Measurements from ENCODE around the gene LOXL3. TPM values are rescaled to one million over a fixed set of nuclear protein-coding genes. Genes with fewer than 3 reads are reported as not detected.

LOXL3 gene
- polyA plus RNA-seq, 1 of the 3 experiments (the other 2 are of a cell fraction) = 47.9 TPM

DNA sequence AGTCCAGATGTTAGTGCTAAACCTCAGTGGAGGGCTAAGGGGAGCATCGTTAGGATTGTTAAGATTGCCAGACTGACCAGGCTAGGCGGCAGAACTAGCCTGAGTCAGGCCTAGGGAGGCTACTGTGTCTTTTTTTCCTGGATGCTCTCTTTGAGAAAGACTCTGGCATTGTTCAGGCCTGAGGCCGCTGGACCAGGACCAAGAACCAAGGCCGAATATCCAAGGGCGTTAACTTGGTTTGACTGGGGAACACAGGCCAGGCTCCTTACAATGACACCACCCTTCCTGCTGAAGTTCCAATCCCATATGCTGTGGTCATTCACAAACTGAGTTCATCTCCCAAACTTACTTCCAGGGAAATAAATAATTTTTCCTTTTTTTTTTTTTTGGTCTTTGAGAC is 13.5 kb downstream of the LOXL3 start:
- H3K9me3 ChIP-seq = no peaks in the 10 kb centered on the region
- peaks cover 3% of the 10 kb centered on the region in 2 experiments for H3K36me3 ChIP-seq (replicated peaks in 1 of 2; ENCODE audit: control insufficient read depth in 1 of 2, insufficient read depth in 2 of 2, low read length in 1 of 2)
- H3K9ac ChIP-seq = no peak overlapping the region
- no peak overlapping the region for H3K4me2 ChIP-seq
- TF ChIP-seq ELF1 (IDR thresholded peaks at IDR 0.05) (no peak), SIN3A (IDR thresholded peaks at IDR 0.05; ENCODE audit: borderline replicate concordance, low read depth, low read length) (no peak), TEAD4 (IDR thresholded peaks at IDR 0.05; ENCODE audit: borderline replicate concordance, insufficient read depth) (no peak), EP300 (IDR thresholded peaks at IDR 0.05; ENCODE audit: borderline replicate concordance in 1 of 2, low read depth in 1 of 2, low read length in 1 of 2) (no peak), NRF1 (IDR thresholded peaks at IDR 0.05; ENCODE audit: low read depth, low read length) (no peak), FOXM1 (IDR thresholded peaks at IDR 0.05; ENCODE audit: low read depth) (no peak), SMC3 (IDR thresholded peaks at IDR 0.05; ENCODE audit: low read depth, low read length) (no peak), TCF12 (IDR thresholded peaks at IDR 0.05) (no peak), CHD2 (IDR thresholded peaks at IDR 0.05; ENCODE audit: low read length, partially characterized antibody) (no peak), GATA2 (CRISPR knock-in tag; IDR thresholded peaks at IDR 0.05) (no peak), TAF1 (IDR thresholded peaks at IDR 0.05; ENCODE audit: borderline replicate concordance, low read depth, low read length) (no peak), RXRA (IDR thresholded peaks at IDR 0.05; ENCODE audit: borderline replicate concordance, low read depth) (no peak), GABPA (IDR thresholded peaks at IDR 0.05; ENCODE audit: low read depth) (no peak), YY1 (IDR thresholded peaks at IDR 0.05; ENCODE audit: low read depth) (no peak)
- TF ChIP-seq, protein P1, sequence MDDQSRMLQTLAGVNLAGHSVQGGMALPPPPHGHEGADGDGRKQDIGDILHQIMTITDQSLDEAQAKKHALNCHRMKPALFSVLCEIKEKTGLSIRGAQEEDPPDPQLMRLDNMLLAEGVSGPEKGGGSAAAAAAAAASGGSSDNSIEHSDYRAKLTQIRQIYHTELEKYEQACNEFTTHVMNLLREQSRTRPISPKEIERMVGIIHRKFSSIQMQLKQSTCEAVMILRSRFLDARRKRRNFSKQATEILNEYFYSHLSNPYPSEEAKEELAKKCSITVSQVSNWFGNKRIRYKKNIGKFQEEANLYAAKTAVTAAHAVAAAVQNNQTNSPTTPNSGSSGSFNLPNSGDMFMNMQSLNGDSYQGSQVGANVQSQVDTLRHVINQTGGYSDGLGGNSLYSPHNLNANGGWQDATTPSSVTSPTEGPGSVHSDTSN (IDR thresholded peaks at IDR 0.05) = no peak
- TF ChIP-seq, protein P2, sequence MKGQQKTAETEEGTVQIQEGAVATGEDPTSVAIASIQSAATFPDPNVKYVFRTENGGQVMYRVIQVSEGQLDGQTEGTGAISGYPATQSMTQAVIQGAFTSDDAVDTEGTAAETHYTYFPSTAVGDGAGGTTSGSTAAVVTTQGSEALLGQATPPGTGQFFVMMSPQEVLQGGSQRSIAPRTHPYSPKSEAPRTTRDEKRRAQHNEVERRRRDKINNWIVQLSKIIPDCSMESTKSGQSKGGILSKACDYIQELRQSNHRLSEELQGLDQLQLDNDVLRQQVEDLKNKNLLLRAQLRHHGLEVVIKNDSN (IDR thresholded peaks at IDR 0.05; ENCODE audit: borderline replicate concordance, low read depth) = no peak
- TF ChIP-seq, protein P3, sequence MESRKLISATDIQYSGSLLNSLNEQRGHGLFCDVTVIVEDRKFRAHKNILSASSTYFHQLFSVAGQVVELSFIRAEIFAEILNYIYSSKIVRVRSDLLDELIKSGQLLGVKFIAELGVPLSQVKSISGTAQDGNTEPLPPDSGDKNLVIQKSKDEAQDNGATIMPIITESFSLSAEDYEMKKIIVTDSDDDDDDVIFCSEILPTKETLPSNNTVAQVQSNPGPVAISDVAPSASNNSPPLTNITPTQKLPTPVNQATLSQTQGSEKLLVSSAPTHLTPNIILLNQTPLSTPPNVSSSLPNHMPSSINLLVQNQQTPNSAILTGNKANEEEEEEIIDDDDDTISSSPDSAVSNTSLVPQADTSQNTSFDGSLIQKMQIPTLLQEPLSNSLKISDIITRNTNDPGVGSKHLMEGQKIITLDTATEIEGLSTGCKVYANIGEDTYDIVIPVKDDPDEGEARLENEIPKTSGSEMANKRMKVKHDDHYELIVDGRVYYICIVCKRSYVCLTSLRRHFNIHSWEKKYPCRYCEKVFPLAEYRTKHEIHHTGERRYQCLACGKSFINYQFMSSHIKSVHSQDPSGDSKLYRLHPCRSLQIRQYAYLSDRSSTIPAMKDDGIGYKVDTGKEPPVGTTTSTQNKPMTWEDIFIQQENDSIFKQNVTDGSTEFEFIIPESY (IDR thresholded peaks at IDR 0.05; ENCODE audit: borderline replicate concordance, low read depth) = no peak
- TF ChIP-seq, protein P4, sequence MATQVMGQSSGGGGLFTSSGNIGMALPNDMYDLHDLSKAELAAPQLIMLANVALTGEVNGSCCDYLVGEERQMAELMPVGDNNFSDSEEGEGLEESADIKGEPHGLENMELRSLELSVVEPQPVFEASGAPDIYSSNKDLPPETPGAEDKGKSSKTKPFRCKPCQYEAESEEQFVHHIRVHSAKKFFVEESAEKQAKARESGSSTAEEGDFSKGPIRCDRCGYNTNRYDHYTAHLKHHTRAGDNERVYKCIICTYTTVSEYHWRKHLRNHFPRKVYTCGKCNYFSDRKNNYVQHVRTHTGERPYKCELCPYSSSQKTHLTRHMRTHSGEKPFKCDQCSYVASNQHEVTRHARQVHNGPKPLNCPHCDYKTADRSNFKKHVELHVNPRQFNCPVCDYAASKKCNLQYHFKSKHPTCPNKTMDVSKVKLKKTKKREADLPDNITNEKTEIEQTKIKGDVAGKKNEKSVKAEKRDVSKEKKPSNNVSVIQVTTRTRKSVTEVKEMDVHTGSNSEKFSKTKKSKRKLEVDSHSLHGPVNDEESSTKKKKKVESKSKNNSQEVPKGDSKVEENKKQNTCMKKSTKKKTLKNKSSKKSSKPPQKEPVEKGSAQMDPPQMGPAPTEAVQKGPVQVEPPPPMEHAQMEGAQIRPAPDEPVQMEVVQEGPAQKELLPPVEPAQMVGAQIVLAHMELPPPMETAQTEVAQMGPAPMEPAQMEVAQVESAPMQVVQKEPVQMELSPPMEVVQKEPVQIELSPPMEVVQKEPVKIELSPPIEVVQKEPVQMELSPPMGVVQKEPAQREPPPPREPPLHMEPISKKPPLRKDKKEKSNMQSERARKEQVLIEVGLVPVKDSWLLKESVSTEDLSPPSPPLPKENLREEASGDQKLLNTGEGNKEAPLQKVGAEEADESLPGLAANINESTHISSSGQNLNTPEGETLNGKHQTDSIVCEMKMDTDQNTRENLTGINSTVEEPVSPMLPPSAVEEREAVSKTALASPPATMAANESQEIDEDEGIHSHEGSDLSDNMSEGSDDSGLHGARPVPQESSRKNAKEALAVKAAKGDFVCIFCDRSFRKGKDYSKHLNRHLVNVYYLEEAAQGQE (IDR thresholded peaks at IDR 0.05; ENCODE audit: low read depth, low read length) = no peak
- TF ChIP-seq, protein P5, sequence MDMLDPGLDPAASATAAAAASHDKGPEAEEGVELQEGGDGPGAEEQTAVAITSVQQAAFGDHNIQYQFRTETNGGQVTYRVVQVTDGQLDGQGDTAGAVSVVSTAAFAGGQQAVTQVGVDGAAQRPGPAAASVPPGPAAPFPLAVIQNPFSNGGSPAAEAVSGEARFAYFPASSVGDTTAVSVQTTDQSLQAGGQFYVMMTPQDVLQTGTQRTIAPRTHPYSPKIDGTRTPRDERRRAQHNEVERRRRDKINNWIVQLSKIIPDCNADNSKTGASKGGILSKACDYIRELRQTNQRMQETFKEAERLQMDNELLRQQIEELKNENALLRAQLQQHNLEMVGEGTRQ (IDR thresholded peaks at IDR 0.05; ENCODE audit: borderline replicate concordance, low read depth, low read length) = no peak
- H3F3A ChIP-seq (replicated peaks; ENCODE audit: insufficient read depth) = peaks cover 7% of the 10 kb centered on the region
- H3K79me2 ChIP-seq (ENCODE audit: insufficient read depth) = no peaks in the 10 kb centered on the region
- POLR2A ChIA-PET = no interaction called here
- H4K20me1 ChIP-seq (ENCODE audit: insufficient read depth) = no peaks in the 10 kb centered on the region
- H3K27ac ChIP-seq (ENCODE audit: low read depth in 2 of 2, low read length in 1 of 2) = no peak overlapping the region
- no peaks in the 10 kb centered on the region for H3K9me2 ChIP-seq
- WGBS (ENCODE audit: low lambda C conversion rate) = 91% methylated on average over 5 of the region's 5 CpGs
- H3K4me1 ChIP-seq (ENCODE audit: control insufficient read depth in 1 of 2, insufficient read depth in 2 of 2, low read depth in 1 of 2, low read length in 1 of 2) = no peaks in the 10 kb centered on the region
- CTCF ChIA-PET = interaction anchor here (0.8 to 1.1 kb wide), 2 partner anchors 8 to 57 kb away, joined by 3 read pairs; partner anchors contain the start of genes CCDC142 and TTC31
- H2AFZ ChIP-seq (ENCODE audit: low read depth) = no peak overlapping the region
- no peak for DNase-seq
- no peaks in the 10 kb centered on the region for H3K27me3 ChIP-seq (ENCODE audit: insufficient read depth)
- no peak overlapping the region for H3K4me3 ChIP-seq (ENCODE audit: low read depth in 2 of 2, low read length in 1 of 2)
